ENCODE data around the gene SF3B2.
"Not testable (repeated sequence)": the region's sequence is repeated elsewhere in the genome, so short reads cannot be mapped to it uniquely, and the experiment has no call there.

SF3B2 gene
- 180 to 535 (median 325) reads per million in 3 experiments for total RNA-seq

- peak; percentile 96 for DNase-seq
Observed at GRCh38 chr11:66051766-66052663, at the start of gene SF3B2. Gene SF3B2 (plus strand): TSS chr11:66052364. CDS start chr11:66052385, 21 bp downstream.

GRCh38 chr11:66002648-66003225 lies 49.4 kb upstream of the SF3B2 start:
- DNase-seq, result no peak

GRCh38 chr11:66003291-66003690 lies 48.9 kb upstream of the SF3B2 start:
- DNase-seq, result no peak

- DNase-seq, result no peak
Observed at GRCh38 chr11:66004186-66004585, 48.0 kb upstream of the SF3B2 start.

GRCh38 chr11:66006134-66006890 lies 45.9 kb upstream of the SF3B2 start:
- DNase-seq, result no peak

GRCh38 chr11:66006891-66007176 lies 45.3 kb upstream of the SF3B2 start:
- DNase-seq, result no peak

- DNase-seq, result no peak
Observed at GRCh38 chr11:66007201-66007634, 44.9 kb upstream of the SF3B2 start.

- no peak for DNase-seq
Observed at GRCh38 chr11:66008095-66008467, 44.1 kb upstream of the SF3B2 start.

GRCh38 chr11:66008468-66009101 lies 43.6 kb upstream of the SF3B2 start:
- DNase-seq, result no peak

GRCh38 chr11:66010036-66010435 lies 42.1 kb upstream of the SF3B2 start:
- not testable (repeated sequence) for DNase-seq

GRCh38 chr11:66011239-66011784 lies 40.9 kb upstream of the SF3B2 start:
- no peak for DNase-seq

- DNase-seq, result no peak
Observed at GRCh38 chr11:66011785-66012303, 40.3 kb upstream of the SF3B2 start, which contains the start of gene CST6. Gene CST6 (plus strand): TSS chr11:66012008. CDS start chr11:66012045, 37 bp downstream.

GRCh38 chr11:66012371-66012945 lies 39.7 kb upstream of the SF3B2 start:
- no peak for DNase-seq

GRCh38 chr11:66012946-66013761 lies 39.0 kb upstream of the SF3B2 start:
- DNase-seq, result no peak

GRCh38 chr11:66013762-66014100 lies 38.4 kb upstream of the SF3B2 start:
- no peak for DNase-seq

- no peak for DNase-seq
Observed at GRCh38 chr11:66014804-66015453, 37.2 kb upstream of the SF3B2 start.

GRCh38 chr11:66015454-66015881 lies 36.7 kb upstream of the SF3B2 start:
- DNase-seq, result no peak

GRCh38 chr11:66015936-66016792 lies 36.0 kb upstream of the SF3B2 start:
- no peak for DNase-seq

- DNase-seq, result no peak
Observed at GRCh38 chr11:66016793-66017177, 35.4 kb upstream of the SF3B2 start.

- DNase-seq, result no peak
Observed at GRCh38 chr11:66017321-66017720, 34.8 kb upstream of the SF3B2 start.

Measured in central memory CD4-positive, alpha-beta T cell (primary cell).